Neural progenitor cell (in vitro differentiated cells): ENCODE measurements around the gene PACRG.

Experiments
- CTCF ChIP-seq: fragments of 200-600 bp; sonication (generic); IDR thresholded peaks from 2 replicates; pipeline ENCODE4 v1.5.1; 2017; ENCODE audit warnings: antibody characterized with exemption, mild to moderate bottlenecking
- EZH2 ChIP-seq: fragments of 200-600 bp; sonication (generic); IDR thresholded peaks from 2 replicates; pipeline ENCODE4 v1.6.1; 2017; ENCODE audit warnings: antibody characterized with exemption, mild to moderate bottlenecking, moderate library complexity
- EZH2phosphoT487 ChIP-seq: fragments of 200-600 bp; sonication (generic); IDR thresholded peaks from 2 replicates; pipeline ENCODE4 v1.6.1; 2017; ENCODE audit warnings: antibody characterized with exemption

- no peak for TF ChIP-seq CTCF
- no peak for TF ChIP-seq EZH2
- TF ChIP-seq EZH2phosphoT487: no peak
These were observed 193.8 kb downstream of the PACRG start for GRCh38 chr6:162921510-162922040.
